K562 (cell line): ENCODE data around the gene MEGF9. TPM values are rescaled to one million over a fixed set of nuclear protein-coding genes. Genes with fewer than 3 reads are reported as not detected.

Source experiments
- ATAC-seq: fragments of 200-7000 bp; cut with Tn5 transposase; 3 replicates; pipeline ENCODE4 v1.9.1; 2020; ENCODE audit warnings: moderate library complexity
- BruUV-seq: library from RNA; stranded (reverse); fragments of 400-500 nt; replicated peaks from 2 replicates; lab custom pipeline; 2021; lab: Mats Ljungman, UMichigan
- CTCF ChIA-PET: fragments of 300-600 bp; formaldehyde crosslinking; extraction: SDS; loops from one replicate; lab custom pipeline; 2021; ENCODE audit warnings: low intra/inter-chr PET ratio; lab: Yijun Ruan, JAX
- POLR2A ChIA-PET: fragments of 300-600, 350-650 bp; sonication (Branson Sonifier 250); formaldehyde crosslinking; extraction: SDS; loops from one replicate; lab custom pipeline; 2021; ENCODE audit warnings: antibody characterized with exemption, inconsistent platforms; lab: Yijun Ruan, JAX
- DNase-seq, 4 experiments: peaks; one replicate each; pipeline versions ENCODE4 v3.0.0 to v3.0.0-alpha.2; 2011 to 2018; ENCODE audit warnings: low spot score in 3 of 4, mixed read lengths in 3 of 4; ENCODE audit errors: extremely low read depth in 1 of 4
- FAIRE-seq: peaks from 2 replicates; lab custom pipeline; 2011; peaks lifted over from hg19 to GRCh38; lab: Jason Lieb, UNC
- H2AFZ ChIP-seq: 2 replicates; pipeline ENCODE4 v1.6.0; 2011; ENCODE audit warnings: low read depth, low read length, control low read depth, inconsistent platforms
- H3K27ac ChIP-seq: fragments of 200-600 bp; 3 replicates; pipeline ENCODE4 v1.8.0; 2011; ENCODE audit warnings: low read depth, mild to moderate bottlenecking, control low read depth, inconsistent platforms, low read length, moderate library complexity, mixed read lengths; ENCODE audit errors: extremely low read depth
- H3K27me3 ChIP-seq, 2 experiments: fragments of 300-600 bp in 1 of 2; 2 replicates in 1 of 2; 3 replicates in 1 of 2; pipeline versions ENCODE4 v1.6.0 to v1.8.0; 2011; ENCODE audit warnings: inconsistent platforms in 2 of 2, low read length in 2 of 2, mild to moderate bottlenecking in 1 of 2, mixed read lengths in 1 of 2, moderate library complexity in 1 of 2; ENCODE audit not compliant: control insufficient read depth in 2 of 2, insufficient read depth in 2 of 2
- H3K36me3 ChIP-seq: fragments of 300-600 bp; 3 replicates; pipeline ENCODE4 v1.8.0; 2011; ENCODE audit warnings: mild to moderate bottlenecking, low read length, inconsistent platforms; ENCODE audit not compliant: control insufficient read depth, insufficient read depth
- H3K4me1 ChIP-seq, 2 experiments: fragments of 200-600 bp in 1 of 2; replicated peaks in 1 of 2; 2 replicates in 1 of 2; 3 replicates in 1 of 2; pipeline versions ENCODE4 v1.5.1 to v1.8.0; 2011; ENCODE audit warnings: inconsistent platforms in 2 of 2, low read length in 2 of 2, mild to moderate bottlenecking in 1 of 2, mixed read lengths in 1 of 2, moderate library complexity in 1 of 2; ENCODE audit not compliant: control insufficient read depth in 2 of 2, insufficient read depth in 2 of 2
- H3K4me2 ChIP-seq: 2 replicates; pipeline ENCODE4 v1.6.1; 2011; ENCODE audit warnings: low read length, control low read depth, inconsistent platforms, mixed read lengths; ENCODE audit not compliant: insufficient read depth
- H3K4me3 ChIP-seq: fragments of 200-600 bp; sonication (generic), shearing (Covaris generic); 2 replicates; pipeline ENCODE4 v1.5.1; 2016; ENCODE audit warnings: control low read depth, inconsistent platforms
- H3K79me2 ChIP-seq: fragments of 200-600 bp; 3 replicates; pipeline ENCODE4 v1.8.0; 2011; ENCODE audit warnings: low read length, inconsistent platforms; ENCODE audit not compliant: control insufficient read depth, insufficient read depth
- H3K9ac ChIP-seq, 2 experiments: 2 replicates each; pipeline versions ENCODE4 v1.6.0 to v1.6.1; 2011; ENCODE audit warnings: low read depth in 2 of 2, low read length in 2 of 2, control low read depth in 1 of 2, inconsistent platforms in 1 of 2, mild to moderate bottlenecking in 1 of 2, mixed read lengths in 1 of 2; ENCODE audit not compliant: insufficient read depth in 1 of 2
- H3K9me1 ChIP-seq: one replicate; pipeline ENCODE4 v1.6.0; 2011; ENCODE audit warnings: inconsistent platforms, mild to moderate bottlenecking, low read length, moderate library complexity; ENCODE audit not compliant: control insufficient read depth, insufficient read depth
- H3K9me3 ChIP-seq: replicated peaks from 2 replicates; pipeline ENCODE4 v1.5.1; 2011; ENCODE audit warnings: low read depth, low read length, inconsistent platforms; ENCODE audit not compliant: control insufficient read depth, insufficient read depth
- H4K20me1 ChIP-seq: replicated peaks from 2 replicates; pipeline ENCODE4 v1.6.1; 2011; ENCODE audit warnings: low read length, inconsistent platforms, mixed read lengths; ENCODE audit not compliant: control insufficient read depth, insufficient read depth
- KLF6 ChIP-seq: fragments of 250-450 bp; sonication (Bioruptor Pico); IDR thresholded peaks from 2 replicates; pipeline ENCODE4 v1.4.0; 2020; ENCODE audit warnings: mild to moderate bottlenecking, moderate library complexity, borderline replicate concordance
- MED1 ChIP-seq: sonication (generic); formaldehyde crosslinking; IDR thresholded peaks from 2 replicates; pipeline ENCODE4 v1.8.1; 2023; ENCODE audit warnings: missing genetic modification reagents, borderline replicate concordance
- WGBS: fragments of 100-300 bp; shearing (Covaris generic); methylation state at CpG from one replicate; pipeline ENCODE4 v1.1.6; 2016; ENCODE audit warnings: low coverage, mixed read lengths; ENCODE audit not compliant: insufficient coverage; ENCODE audit errors: missing lambda C conversion rate; 5-methylcytosine and 5-hydroxymethylcytosine counted together
- in situ Hi-C: fragments of 300-500 bp; cut with MboI; formaldehyde crosslinking; loops from 4 replicates; pipeline ENCODE4 v1.15.0; 2018; ENCODE audit warnings: inconsistent platforms, mixed read lengths
- intact Hi-C: fragments of 100-400 bp; cut with micrococcal nuclease; formaldehyde crosslinking; loops from 2 replicates; pipeline ENCODE4 v1.14.2; 2022
- polyA plus RNA-seq, 8 experiments: library from polyadenylated mRNA; depleted of rRNA in 4 of 8; stranded (reverse) in 5 of 8; unstranded in 3 of 8; fragments of >200 nt; fragmentation: Nextera tagmentation in 2 of 8; fragmentation: Illumina TruSeq in 1 of 8; extraction: Ambion mirVana in 2 of 8; extraction: Trizol in 1 of 8; gene quantifications; 2 replicates each; pipeline versions ENCODE4 v1.2.1 to v1.2.3, GENCODE V29; 2011 to 2014; ENCODE audit warnings: inconsistent platforms in 1 of 8, missing spikeins in 1 of 8
- total RNA-seq, 7 experiments: library from RNA; depleted of rRNA in 6 of 7; stranded (reverse); fragments of >200 nt in 6 of 7; fragmentation: Illumina TruSeq in 2 of 7; extraction: Trizol in 2 of 7; gene quantifications; 2 replicates each; pipeline versions ENCODE4 v1.2.1 to v1.2.3, GENCODE V29; 2011 to 2021; ENCODE audit warnings: low replicate concordance in 1 of 7
- TF ChIP-seq, protein P1 (sequence below), 2 experiments: fragments of 450-650 bp in 1 of 2; sonication (generic) in 1 of 2; formaldehyde crosslinking in 1 of 2; IDR thresholded peaks; 2 replicates each; pipeline versions ENCODE4 v1.7.1 to v1.9.0; 2016 to 2022; ENCODE audit warnings: inconsistent platforms in 1 of 2, mild to moderate bottlenecking in 1 of 2, missing genetic modification reagents in 1 of 2
- TF ChIP-seq, protein P2 (sequence below): sonication (generic); formaldehyde crosslinking; IDR thresholded peaks from 2 replicates; pipeline ENCODE4 v1.4.0; 2020; ENCODE audit warnings: mild to moderate bottlenecking, missing genetic modification reagents
- TF ChIP-seq, protein P3 (sequence below): fragments of 450-650 bp; IDR thresholded peaks from 2 replicates; pipeline ENCODE4 v1.6.1; 2017; ENCODE audit warnings: mild to moderate bottlenecking, moderate library complexity
- TF ChIP-seq, protein P4 (sequence below): sonication (generic); formaldehyde crosslinking; IDR thresholded peaks from 2 replicates; pipeline ENCODE4 v1.8.0; 2022; ENCODE audit warnings: mild to moderate bottlenecking, missing genetic modification reagents

Gene MEGF9
- total and polyA plus RNA-seq, 9 of the 15 experiments (the other 6 are each of a cell fraction or from before 2014, with no cell fraction given), result 2.1 to 6.2 (median 3.8) TPM

DNA sequence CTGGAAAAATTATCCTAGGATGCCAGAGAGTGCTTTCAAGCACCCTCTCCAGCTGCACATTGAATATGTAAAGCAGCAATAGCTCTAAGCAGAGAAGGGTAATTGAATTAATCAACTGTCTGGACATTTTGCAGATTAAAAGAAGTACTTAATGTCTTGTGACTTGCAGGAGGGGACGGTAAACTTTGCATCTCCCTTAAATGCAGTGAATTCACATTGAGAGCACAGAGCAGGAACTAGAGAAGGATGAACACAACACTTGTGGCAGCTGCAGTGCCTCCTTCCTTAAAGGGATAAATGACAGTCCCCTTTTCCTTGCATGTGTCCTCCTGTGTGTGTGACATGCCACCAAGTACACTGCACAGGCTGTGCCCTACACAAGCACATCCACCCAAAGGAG, 126.9 kb downstream of the MEGF9 start:
- Histone ChIP-seq H3K9me3 (no peaks in the 10 kb centered on the region), H3K27ac (no peak overlapping the region), H3K9me1 (no peaks in the 10 kb centered on the region), H3K36me3 (no peaks in the 10 kb centered on the region), H3K4me3 (no peak overlapping the region), H3K9ac (no peak overlapping the region), H2AFZ (peak overlapping the region; percentile 72), H4K20me1 (no peaks in the 10 kb centered on the region), H3K79me2 (no peaks in the 10 kb centered on the region), H3K4me2 (no peak overlapping the region), H3K27me3 (no peaks in the 10 kb centered on the region), H3K4me1 (peaks cover 0 to 8% of the 10 kb centered on the region in 2 experiments; a peak in 4 of 5 replicates)
- ChIA-PET POLR2A (no interaction called here), CTCF (no interaction called here)
- DNase-seq (no peak), FAIRE-seq (peak; percentile 19), ATAC-seq (no peak; the same call in 2 of the 3 replicates)
- BruUV-seq, result no TSS peak
- in situ Hi-C loops, result no loop called here
- WGBS, result 19% methylated on average over 1 of the region's 1 CpG
- intact Hi-C loops, result no loop called here
- TF ChIP-seq, protein P1, sequence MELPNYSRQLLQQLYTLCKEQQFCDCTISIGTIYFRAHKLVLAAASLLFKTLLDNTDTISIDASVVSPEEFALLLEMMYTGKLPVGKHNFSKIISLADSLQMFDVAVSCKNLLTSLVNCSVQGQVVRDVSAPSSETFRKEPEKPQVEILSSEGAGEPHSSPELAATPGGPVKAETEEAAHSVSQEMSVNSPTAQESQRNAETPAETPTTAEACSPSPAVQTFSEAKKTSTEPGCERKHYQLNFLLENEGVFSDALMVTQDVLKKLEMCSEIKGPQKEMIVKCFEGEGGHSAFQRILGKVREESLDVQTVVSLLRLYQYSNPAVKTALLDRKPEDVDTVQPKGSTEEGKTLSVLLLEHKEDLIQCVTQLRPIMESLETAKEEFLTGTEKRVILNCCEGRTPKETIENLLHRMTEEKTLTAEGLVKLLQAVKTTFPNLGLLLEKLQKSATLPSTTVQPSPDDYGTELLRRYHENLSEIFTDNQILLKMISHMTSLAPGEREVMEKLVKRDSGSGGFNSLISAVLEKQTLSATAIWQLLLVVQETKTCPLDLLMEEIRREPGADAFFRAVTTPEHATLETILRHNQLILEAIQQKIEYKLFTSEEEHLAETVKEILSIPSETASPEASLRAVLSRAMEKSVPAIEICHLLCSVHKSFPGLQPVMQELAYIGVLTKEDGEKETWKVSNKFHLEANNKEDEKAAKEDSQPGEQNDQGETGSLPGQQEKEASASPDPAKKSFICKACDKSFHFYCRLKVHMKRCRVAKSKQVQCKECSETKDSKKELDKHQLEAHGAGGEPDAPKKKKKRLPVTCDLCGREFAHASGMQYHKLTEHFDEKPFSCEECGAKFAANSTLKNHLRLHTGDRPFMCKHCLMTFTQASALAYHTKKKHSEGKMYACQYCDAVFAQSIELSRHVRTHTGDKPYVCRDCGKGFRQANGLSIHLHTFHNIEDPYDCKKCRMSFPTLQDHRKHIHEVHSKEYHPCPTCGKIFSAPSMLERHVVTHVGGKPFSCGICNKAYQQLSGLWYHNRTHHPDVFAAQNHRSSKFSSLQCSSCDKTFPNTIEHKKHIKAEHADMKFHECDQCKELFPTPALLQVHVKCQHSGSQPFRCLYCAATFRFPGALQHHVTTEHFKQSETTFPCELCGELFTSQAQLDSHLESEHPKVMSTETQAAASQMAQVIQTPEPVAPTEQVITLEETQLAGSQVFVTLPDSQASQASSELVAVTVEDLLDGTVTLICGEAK (IDR thresholded peaks at IDR 0.05), result no peak
- TF ChIP-seq, protein P1 (CRISPR knock-in tag; IDR thresholded peaks at IDR 0.05), result no peak
- TF ChIP-seq MED1, result no peak
- TF ChIP-seq, protein P2, sequence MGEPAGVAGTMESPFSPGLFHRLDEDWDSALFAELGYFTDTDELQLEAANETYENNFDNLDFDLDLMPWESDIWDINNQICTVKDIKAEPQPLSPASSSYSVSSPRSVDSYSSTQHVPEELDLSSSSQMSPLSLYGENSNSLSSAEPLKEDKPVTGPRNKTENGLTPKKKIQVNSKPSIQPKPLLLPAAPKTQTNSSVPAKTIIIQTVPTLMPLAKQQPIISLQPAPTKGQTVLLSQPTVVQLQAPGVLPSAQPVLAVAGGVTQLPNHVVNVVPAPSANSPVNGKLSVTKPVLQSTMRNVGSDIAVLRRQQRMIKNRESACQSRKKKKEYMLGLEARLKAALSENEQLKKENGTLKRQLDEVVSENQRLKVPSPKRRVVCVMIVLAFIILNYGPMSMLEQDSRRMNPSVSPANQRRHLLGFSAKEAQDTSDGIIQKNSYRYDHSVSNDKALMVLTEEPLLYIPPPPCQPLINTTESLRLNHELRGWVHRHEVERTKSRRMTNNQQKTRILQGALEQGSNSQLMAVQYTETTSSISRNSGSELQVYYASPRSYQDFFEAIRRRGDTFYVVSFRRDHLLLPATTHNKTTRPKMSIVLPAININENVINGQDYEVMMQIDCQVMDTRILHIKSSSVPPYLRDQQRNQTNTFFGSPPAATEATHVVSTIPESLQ (CRISPR knock-in tag), result no peak
- no peak for TF ChIP-seq KLF6
- TF ChIP-seq, protein P3, sequence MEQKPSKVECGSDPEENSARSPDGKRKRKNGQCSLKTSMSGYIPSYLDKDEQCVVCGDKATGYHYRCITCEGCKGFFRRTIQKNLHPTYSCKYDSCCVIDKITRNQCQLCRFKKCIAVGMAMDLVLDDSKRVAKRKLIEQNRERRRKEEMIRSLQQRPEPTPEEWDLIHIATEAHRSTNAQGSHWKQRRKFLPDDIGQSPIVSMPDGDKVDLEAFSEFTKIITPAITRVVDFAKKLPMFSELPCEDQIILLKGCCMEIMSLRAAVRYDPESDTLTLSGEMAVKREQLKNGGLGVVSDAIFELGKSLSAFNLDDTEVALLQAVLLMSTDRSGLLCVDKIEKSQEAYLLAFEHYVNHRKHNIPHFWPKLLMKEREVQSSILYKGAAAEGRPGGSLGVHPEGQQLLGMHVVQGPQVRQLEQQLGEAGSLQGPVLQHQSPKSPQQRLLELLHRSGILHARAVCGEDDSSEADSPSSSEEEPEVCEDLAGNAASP, result no peak
- TF ChIP-seq, protein P4, sequence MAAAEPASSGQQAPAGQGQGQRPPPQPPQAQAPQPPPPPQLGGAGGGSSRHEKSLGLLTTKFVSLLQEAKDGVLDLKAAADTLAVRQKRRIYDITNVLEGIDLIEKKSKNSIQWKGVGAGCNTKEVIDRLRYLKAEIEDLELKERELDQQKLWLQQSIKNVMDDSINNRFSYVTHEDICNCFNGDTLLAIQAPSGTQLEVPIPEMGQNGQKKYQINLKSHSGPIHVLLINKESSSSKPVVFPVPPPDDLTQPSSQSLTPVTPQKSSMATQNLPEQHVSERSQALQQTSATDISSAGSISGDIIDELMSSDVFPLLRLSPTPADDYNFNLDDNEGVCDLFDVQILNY (CRISPR knock-in tag), result no peak
